Epidermal melanocyte (primary cell): Measurements from ENCODE around the gene FAM25C.
"Not testable (repeated sequence)": the region's sequence is repeated elsewhere in the genome, so short reads cannot be mapped to it uniquely, and the experiment has no call there.

Experiments
- DNase-seq: peaks from one replicate; pipeline ENCODE4 v3.0.0; 2011; ENCODE audit warnings: low spot score; ENCODE audit not compliant: insufficient read length

FAM25C gene

GRCh38 chr10:47999691-48000090, at the start of gene FAM25C:
Gene FAM25C, minus strand, starts transcription at chr10:47999791. Its CDS starts 26 bp downstream, at chr10:47999765.
- not testable (repeated sequence) for DNase-seq

- DNase-seq, result not testable (repeated sequence)
These were observed 45.0 kb upstream of the FAM25C start for GRCh38 chr10:48044557-48044956.

- DNase-seq, result not testable (repeated sequence)
These were observed 31.8 kb upstream of the FAM25C start for GRCh38 chr10:48031390-48031789.

DNA sequence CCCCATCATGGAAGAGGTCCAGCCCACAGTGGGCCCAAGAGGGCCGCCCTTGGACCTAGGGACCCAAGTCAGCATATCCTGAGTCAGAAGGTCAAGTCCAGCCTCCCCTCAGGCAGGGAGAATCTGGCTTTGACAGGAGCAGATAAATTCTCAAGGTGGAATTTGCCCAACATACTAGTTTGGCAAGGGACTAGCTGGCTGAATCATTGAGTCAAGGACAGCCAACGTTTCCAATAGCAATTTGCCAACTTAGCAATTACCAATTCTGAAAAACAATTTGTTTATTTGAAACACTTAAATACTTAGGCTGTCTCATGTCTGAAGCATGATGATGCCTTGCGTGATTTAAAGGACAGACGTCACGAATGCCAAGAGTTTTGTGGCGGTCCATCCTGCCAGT, 2.7 kb upstream of the FAM25C start:
- DNase-seq, result not testable (repeated sequence)

DNA sequence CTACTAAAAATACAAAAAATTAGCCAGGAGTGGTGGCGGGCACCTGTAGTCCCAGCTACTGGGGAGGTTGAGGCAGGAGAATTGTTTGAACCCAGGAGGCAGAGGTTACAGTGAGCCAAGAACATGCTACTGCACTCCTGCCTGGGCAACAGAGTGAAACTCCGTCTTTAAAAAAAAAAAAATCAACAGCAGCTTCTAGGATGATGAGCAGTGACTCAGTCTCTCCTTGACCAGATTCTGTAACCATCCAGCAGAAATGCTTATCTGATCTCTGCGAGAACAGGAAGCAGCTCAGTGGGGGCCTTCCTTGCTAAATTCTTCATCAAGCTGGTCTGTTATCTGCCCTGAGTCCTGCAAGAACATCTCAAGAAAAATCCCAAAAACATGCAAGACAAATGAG, 5.5 kb downstream of the FAM25C start:
- not testable (repeated sequence) for DNase-seq

GRCh38 chr10:47992560-47992959, 7.0 kb downstream of the FAM25C start:
- not testable (repeated sequence) for DNase-seq

GRCh38 chr10:47991706-47992105, 7.9 kb downstream of the FAM25C start:
- DNase-seq, result not testable (repeated sequence)

DNA sequence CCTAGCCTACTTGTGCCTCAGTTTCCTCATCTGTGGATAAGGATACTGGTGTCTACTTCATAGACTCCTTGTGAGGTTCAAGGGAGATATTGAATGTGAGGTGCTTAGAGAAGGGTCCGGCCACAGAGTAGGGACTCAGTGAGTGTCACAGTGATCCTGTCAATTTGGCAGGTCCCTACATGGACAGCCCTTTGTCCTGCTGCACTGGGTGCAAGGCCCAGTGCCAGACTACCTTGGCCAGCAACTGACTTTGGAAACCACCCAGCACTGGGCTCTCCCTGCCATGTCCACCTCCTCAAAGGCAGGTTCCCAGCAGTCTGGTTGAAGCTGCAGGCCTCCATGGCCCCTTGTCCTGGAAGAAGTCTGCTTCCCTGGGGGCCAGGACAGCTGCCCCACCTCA, 9.5 kb downstream of the FAM25C start:
- DNase-seq, result not testable (repeated sequence)

- not testable (repeated sequence) for DNase-seq
These were observed 10.0 kb downstream of the FAM25C start for GRCh38 chr10:47989542-47989950.

- DNase-seq, result not testable (repeated sequence)
These were observed 10.7 kb downstream of the FAM25C start for GRCh38 chr10:47988718-47989541.

DNA sequence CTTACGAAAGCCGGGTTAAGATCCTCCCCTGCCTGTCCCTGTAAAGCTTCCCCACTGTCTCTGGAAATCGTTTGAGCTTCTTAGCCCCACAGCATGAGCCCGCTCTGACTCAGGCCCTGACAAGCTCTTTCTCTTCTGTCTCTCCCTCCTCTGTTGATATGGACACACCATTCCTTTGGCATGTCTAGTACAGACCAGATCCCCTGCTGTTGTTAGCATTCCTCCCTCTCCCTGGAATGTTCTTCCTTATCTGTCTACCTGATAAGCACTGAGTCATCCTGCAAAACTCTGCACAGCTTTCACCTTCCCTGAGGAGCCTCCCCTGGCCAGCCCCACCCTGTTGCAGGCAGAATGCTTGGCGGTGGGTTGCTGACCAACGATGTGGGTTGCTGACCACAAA, 11.6 kb downstream of the FAM25C start:
- not testable (repeated sequence) for DNase-seq

GRCh38 chr10:47986413-47987230, 13.0 kb downstream of the FAM25C start:
- not testable (repeated sequence) for DNase-seq

DNA sequence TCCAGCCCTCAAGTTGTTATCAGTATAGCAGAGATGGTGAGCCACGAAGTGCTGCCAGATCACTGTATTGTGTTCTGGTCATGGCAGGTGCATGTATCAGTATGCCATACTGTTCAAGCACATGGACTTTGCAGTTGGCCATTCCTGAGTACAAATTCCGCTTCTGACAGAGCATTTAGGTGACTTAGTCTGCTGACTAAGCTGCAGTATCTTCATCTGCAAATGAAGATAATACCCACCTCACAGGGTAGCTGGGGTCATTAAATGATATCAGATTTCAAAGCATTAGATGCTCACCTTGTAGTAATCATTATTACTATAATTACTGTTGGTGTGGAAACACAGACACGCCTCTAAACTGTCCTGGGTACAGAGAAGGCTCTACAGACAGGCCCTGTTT, 24.2 kb downstream of the FAM25C start:
- DNase-seq, result not testable (repeated sequence)

DNA sequence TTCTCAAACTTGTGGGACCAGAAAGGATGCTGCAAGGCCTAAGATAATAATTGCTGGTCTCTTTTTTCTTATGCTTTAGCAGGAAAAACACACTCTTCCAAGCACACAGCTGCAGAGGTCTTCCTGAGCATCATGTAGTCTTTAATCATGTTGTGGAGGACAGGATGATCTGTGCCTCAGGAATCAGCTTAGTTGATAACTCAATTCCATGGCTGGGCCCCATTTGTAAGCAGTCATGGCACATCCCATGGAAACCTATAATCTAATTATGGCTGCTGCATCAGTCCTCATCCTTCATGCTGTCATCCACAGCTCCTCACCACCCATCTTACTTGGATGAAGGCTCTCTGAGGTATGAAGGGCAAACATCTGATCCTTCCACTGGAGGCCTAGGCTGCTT, 26.5 kb downstream of the FAM25C start:
- not testable (repeated sequence) for DNase-seq

DNA sequence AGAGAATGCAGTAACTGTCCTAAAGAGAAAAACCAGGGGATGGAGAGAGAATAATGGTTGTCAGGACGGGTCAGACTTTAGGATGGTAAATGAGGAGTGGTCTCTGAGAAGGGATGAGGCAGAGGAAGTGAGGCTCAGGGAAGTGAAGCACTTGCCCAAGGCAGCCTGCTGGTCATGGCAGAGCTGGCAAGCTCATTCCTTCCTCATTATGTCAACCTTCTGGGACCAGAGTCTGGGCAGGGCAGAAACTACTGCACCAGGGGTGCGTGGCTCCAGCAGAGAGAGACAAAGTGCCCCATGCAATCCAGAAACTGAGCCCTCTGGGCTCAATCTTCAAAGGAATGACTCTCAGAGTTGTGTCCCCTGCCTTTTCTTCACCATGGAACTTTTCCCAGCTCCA, 27.5 kb downstream of the FAM25C start:
- DNase-seq, result not testable (repeated sequence)

DNA sequence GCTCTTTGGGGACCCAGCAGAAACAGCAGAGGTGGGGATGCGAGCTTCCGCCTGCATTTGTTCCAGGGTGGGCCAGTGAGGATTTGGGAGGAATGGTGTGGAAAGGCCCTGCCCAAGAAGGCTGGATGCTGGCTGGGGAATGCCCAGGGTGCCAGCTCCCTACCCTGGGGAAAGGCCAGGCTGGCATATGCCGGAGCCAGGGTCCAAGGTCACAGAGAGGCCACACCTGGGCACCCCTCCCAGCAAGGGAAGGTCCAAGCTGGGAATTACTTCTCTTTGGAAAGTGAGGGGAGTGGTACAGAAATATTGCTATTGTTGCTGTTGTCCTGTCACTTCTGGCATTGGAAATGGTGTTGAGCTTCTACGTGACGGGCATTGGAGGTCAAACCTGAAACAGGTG, 28.0 kb downstream of the FAM25C start:
- not testable (repeated sequence) for DNase-seq

- not testable (repeated sequence) for DNase-seq
These were observed 29.5 kb downstream of the FAM25C start for GRCh38 chr10:47970047-47970446.

- not testable (repeated sequence) for DNase-seq
These were observed 30.6 kb downstream of the FAM25C start for GRCh38 chr10:47968988-47969387.

GRCh38 chr10:47964280-47965063, 35.1 kb downstream of the FAM25C start:
- DNase-seq, result not testable (repeated sequence)

GRCh38 chr10:47962785-47963184, 36.8 kb downstream of the FAM25C start:
- DNase-seq, result not testable (repeated sequence)

- DNase-seq, result not testable (repeated sequence)
These were observed 38.9 kb downstream of the FAM25C start for GRCh38 chr10:47960699-47961098.
